ENCODE data around the gene LIN7C.
"Not testable (repeated sequence)": the region's sequence is repeated elsewhere in the genome, so short reads cannot be mapped to it uniquely, and the experiment has no call there.

Gene LIN7C

GRCh38 chr11:27506200-27507182 lies at the start of gene LIN7C:
LIN7C (minus strand) TSS chr11:27506769; CDS start chr11:27506752, 17 bp downstream.
- peak; percentile 98 for DNase-seq (ENCODE audit: low read depth)

- DNase-seq (ENCODE audit: low read depth) = no peak
Observed at GRCh38 chr11:27555264-27555663, 48.7 kb upstream of the LIN7C start.

- DNase-seq (ENCODE audit: low read depth) = no peak
Observed at GRCh38 chr11:27553186-27553585, 46.6 kb upstream of the LIN7C start.

GRCh38 chr11:27552341-27552740 lies 45.8 kb upstream of the LIN7C start:
- DNase-seq (ENCODE audit: low read depth) = no peak

GRCh38 chr11:27551127-27551526 lies 44.6 kb upstream of the LIN7C start:
- DNase-seq (ENCODE audit: low read depth) = no peak

- no peak for DNase-seq (ENCODE audit: low read depth)
Observed at GRCh38 chr11:27545946-27546345, 39.4 kb upstream of the LIN7C start.

GRCh38 chr11:27545035-27545434 lies 38.5 kb upstream of the LIN7C start:
- DNase-seq (ENCODE audit: low read depth) = no peak

- DNase-seq (ENCODE audit: low read depth) = no peak
Observed at GRCh38 chr11:27541790-27542189, 35.2 kb upstream of the LIN7C start.

- DNase-seq (ENCODE audit: low read depth) = no peak
Observed at GRCh38 chr11:27540051-27540450, 33.5 kb upstream of the LIN7C start.

GRCh38 chr11:27535103-27535502 lies 28.5 kb upstream of the LIN7C start:
- no peak for DNase-seq (ENCODE audit: low read depth)

GRCh38 chr11:27532652-27533325 lies 26.2 kb upstream of the LIN7C start:
- no peak for DNase-seq (ENCODE audit: low read depth)

- DNase-seq (ENCODE audit: low read depth) = no peak
Observed at GRCh38 chr11:27528712-27529111, 22.1 kb upstream of the LIN7C start.

- DNase-seq (ENCODE audit: low read depth) = no peak
Observed at GRCh38 chr11:27526535-27526934, 20.0 kb upstream of the LIN7C start.

GRCh38 chr11:27525824-27526516 lies 19.4 kb upstream of the LIN7C start:
- no peak for DNase-seq (ENCODE audit: low read depth)

- DNase-seq (ENCODE audit: low read depth) = no peak
Observed at GRCh38 chr11:27524155-27524554, 17.6 kb upstream of the LIN7C start.

- DNase-seq (ENCODE audit: low read depth) = no peak
Observed at GRCh38 chr11:27520226-27520625, 13.7 kb upstream of the LIN7C start.

- no peak for DNase-seq (ENCODE audit: low read depth)
Observed at GRCh38 chr11:27518518-27518917, 11.9 kb upstream of the LIN7C start.

- DNase-seq (ENCODE audit: low read depth) = not testable (repeated sequence)
Observed at GRCh38 chr11:27517490-27517889, 10.9 kb upstream of the LIN7C start.

- DNase-seq (ENCODE audit: low read depth) = no peak
Observed at GRCh38 chr11:27514558-27514957, 8.0 kb upstream of the LIN7C start.

- DNase-seq (ENCODE audit: low read depth) = no peak
Observed at GRCh38 chr11:27514076-27514475, 7.5 kb upstream of the LIN7C start.

GRCh38 chr11:27513389-27513788 lies 6.8 kb upstream of the LIN7C start:
- DNase-seq (ENCODE audit: low read depth) = no peak

- no peak for DNase-seq (ENCODE audit: low read depth)
Observed at GRCh38 chr11:27512238-27512637, 5.7 kb upstream of the LIN7C start.

- DNase-seq (ENCODE audit: low read depth) = no peak
Observed at GRCh38 chr11:27509908-27510307, 3.3 kb upstream of the LIN7C start.
